Measurements from ENCODE around the gene SYN1. TPM values are rescaled to one million over a fixed set of nuclear protein-coding genes. Genes with fewer than 3 reads are reported as not detected.

Gene SYN1
- total and polyA plus RNA-seq, 4 donors, result 10.1 to 222 (median 110) TPM

- 91% methylated on average over 14 of the region's 14 CpGs for WGBS (ENCODE audit: insufficient coverage)
- no peak overlapping the region for H3K4me3 ChIP-seq (ENCODE audit: low read depth, low read length)
- no peaks in the 10 kb centered on the region for H3K9me3 ChIP-seq (ENCODE audit: control insufficient read depth, insufficient read depth, low read length)
- DNase-seq (ENCODE audit: low read depth in 4 of 6, low spot score in 6 of 6), result no peak
- peaks cover 28% of the 10 kb centered on the region for H3K4me1 ChIP-seq (ENCODE audit: control insufficient read depth, insufficient read depth, low read length)
- H3K36me3 ChIP-seq (ENCODE audit: control insufficient read depth, insufficient read depth, low read length), result peaks cover 38% of the 10 kb centered on the region
- H3K27ac ChIP-seq (ENCODE audit: low read depth, low read length), result no peak overlapping the region
- H3K27me3 ChIP-seq (ENCODE audit: control insufficient read depth, insufficient read depth, low read length), result no peaks in the 10 kb centered on the region
Measured at GRCh38 chrX:47638816-47639215, 19.2 kb upstream of the SYN1 start.

- peak in 2 of 6 donors; percentile 13 to 60 for DNase-seq (ENCODE audit: low read depth in 4 of 6, low spot score in 6 of 6)
- 52% methylated on average over 30 of the region's 31 CpGs for WGBS (ENCODE audit: insufficient coverage)
- peaks cover 38% of the 10 kb centered on the region for H3K36me3 ChIP-seq (ENCODE audit: control insufficient read depth, insufficient read depth, low read length)
- peaks cover 28% of the 10 kb centered on the region for H3K4me1 ChIP-seq (ENCODE audit: control insufficient read depth, insufficient read depth, low read length)
- H3K27ac ChIP-seq (ENCODE audit: low read depth, low read length), result peak overlapping the region; percentile 58
- no peaks in the 10 kb centered on the region for H3K9me3 ChIP-seq (ENCODE audit: control insufficient read depth, insufficient read depth, low read length)
- no peaks in the 10 kb centered on the region for H3K27me3 ChIP-seq (ENCODE audit: control insufficient read depth, insufficient read depth, low read length)
- H3K4me3 ChIP-seq (ENCODE audit: low read depth, low read length), result peak overlapping the region; percentile 11
Measured at GRCh38 chrX:47637546-47638195, 18.0 kb upstream of the SYN1 start.

GRCh38 chrX:47634871-47635575 lies 15.4 kb upstream of the SYN1 start:
- no peaks in the 10 kb centered on the region for H3K27me3 ChIP-seq (ENCODE audit: control insufficient read depth, insufficient read depth, low read length)
- H3K4me1 ChIP-seq (ENCODE audit: control insufficient read depth, insufficient read depth, low read length), result peaks cover 28% of the 10 kb centered on the region
- H3K36me3 ChIP-seq (ENCODE audit: control insufficient read depth, insufficient read depth, low read length), result peaks cover 30% of the 10 kb centered on the region
- DNase-seq (ENCODE audit: low read depth in 4 of 6, low spot score in 6 of 6), result no peak
- H3K27ac ChIP-seq (ENCODE audit: low read depth, low read length), result peak overlapping the region; percentile 33
- H3K9me3 ChIP-seq (ENCODE audit: control insufficient read depth, insufficient read depth, low read length), result no peaks in the 10 kb centered on the region
- 73% methylated on average over 16 of the region's 16 CpGs for WGBS (ENCODE audit: insufficient coverage)
- H3K4me3 ChIP-seq (ENCODE audit: low read depth, low read length), result no peak overlapping the region

GRCh38 chrX:47633689-47634590 lies 14.3 kb upstream of the SYN1 start:
- H3K36me3 ChIP-seq (ENCODE audit: control insufficient read depth, insufficient read depth, low read length), result peaks cover 21% of the 10 kb centered on the region
- 55% methylated on average over 14 of the region's 14 CpGs for WGBS (ENCODE audit: insufficient coverage)
- H3K4me1 ChIP-seq (ENCODE audit: control insufficient read depth, insufficient read depth, low read length), result peaks cover 28% of the 10 kb centered on the region
- H3K27me3 ChIP-seq (ENCODE audit: control insufficient read depth, insufficient read depth, low read length), result no peaks in the 10 kb centered on the region
- H3K9me3 ChIP-seq (ENCODE audit: control insufficient read depth, insufficient read depth, low read length), result no peaks in the 10 kb centered on the region
- DNase-seq (ENCODE audit: low read depth in 4 of 6, low spot score in 6 of 6), result peak in 2 of 6 donors; percentile 7 to 25
- H3K27ac ChIP-seq (ENCODE audit: low read depth, low read length), result no peak overlapping the region
- H3K4me3 ChIP-seq (ENCODE audit: low read depth, low read length), result no peak overlapping the region

- H3K4me1 ChIP-seq (ENCODE audit: control insufficient read depth, insufficient read depth, low read length), result peaks cover 21% of the 10 kb centered on the region
- H3K4me3 ChIP-seq (ENCODE audit: low read depth, low read length), result no peak overlapping the region
- WGBS (ENCODE audit: insufficient coverage), result 88% methylated on average over 2 of the region's 4 CpGs
- H3K27ac ChIP-seq (ENCODE audit: low read depth, low read length), result no peak overlapping the region
- no peaks in the 10 kb centered on the region for H3K9me3 ChIP-seq (ENCODE audit: control insufficient read depth, insufficient read depth, low read length)
- no peak for DNase-seq (ENCODE audit: low read depth in 4 of 6, low spot score in 6 of 6)
- no peaks in the 10 kb centered on the region for H3K27me3 ChIP-seq (ENCODE audit: control insufficient read depth, insufficient read depth, low read length)
- H3K36me3 ChIP-seq (ENCODE audit: control insufficient read depth, insufficient read depth, low read length), result peaks cover 15% of the 10 kb centered on the region
Measured at GRCh38 chrX:47632666-47633065, 13.0 kb upstream of the SYN1 start.

- H3K4me3 ChIP-seq (ENCODE audit: low read depth, low read length), result no peak overlapping the region
- 50% methylated on average over 1 of the region's 5 CpGs for WGBS (ENCODE audit: insufficient coverage)
- peaks cover 16% of the 10 kb centered on the region for H3K36me3 ChIP-seq (ENCODE audit: control insufficient read depth, insufficient read depth, low read length)
- DNase-seq (ENCODE audit: low read depth in 4 of 6, low spot score in 6 of 6), result no peak
- H3K9me3 ChIP-seq (ENCODE audit: control insufficient read depth, insufficient read depth, low read length), result no peaks in the 10 kb centered on the region
- H3K27me3 ChIP-seq (ENCODE audit: control insufficient read depth, insufficient read depth, low read length), result no peaks in the 10 kb centered on the region
- no peak overlapping the region for H3K27ac ChIP-seq (ENCODE audit: low read depth, low read length)
- peaks cover 12% of the 10 kb centered on the region for H3K4me1 ChIP-seq (ENCODE audit: control insufficient read depth, insufficient read depth, low read length)
Measured at GRCh38 chrX:47631676-47632075, 12.0 kb upstream of the SYN1 start.

GRCh38 chrX:47629419-47630200 lies 10.0 kb upstream of the SYN1 start, which contains the start of gene CFP:
TSS of gene CFP (minus strand) at chrX:47629930. CDS start at chrX:47629844, 86 bp downstream.
- Histone ChIP-seq H3K27ac (ENCODE audit: low read depth, low read length) (no peak within 1 kb of the TSS), H3K27me3 (ENCODE audit: control insufficient read depth, insufficient read depth, low read length) (no peaks in the 10 kb centered on the region), H3K9me3 (ENCODE audit: control insufficient read depth, insufficient read depth, low read length) (no peaks in the 10 kb centered on the region), H3K4me1 (ENCODE audit: control insufficient read depth, insufficient read depth, low read length) (no peaks in the 10 kb centered on the region), H3K4me3 (ENCODE audit: low read depth, low read length) (no peak within 1 kb of the TSS), H3K36me3 (ENCODE audit: control insufficient read depth, insufficient read depth, low read length) (peaks cover 23% of the 10 kb centered on the region)
- no peak for DNase-seq (ENCODE audit: low read depth in 4 of 6, low spot score in 6 of 6)
- WGBS (ENCODE audit: insufficient coverage), result 77% methylated on average over 3 of the region's 14 CpGs

GRCh38 chrX:47628982-47629381 lies 9.3 kb upstream of the SYN1 start:
- Histone ChIP-seq H3K4me1 (ENCODE audit: control insufficient read depth, insufficient read depth, low read length) (peaks cover 3% of the 10 kb centered on the region), H3K4me3 (ENCODE audit: low read depth, low read length) (no peak overlapping the region), H3K9me3 (ENCODE audit: control insufficient read depth, insufficient read depth, low read length) (no peaks in the 10 kb centered on the region), H3K27me3 (ENCODE audit: control insufficient read depth, insufficient read depth, low read length) (no peaks in the 10 kb centered on the region), H3K27ac (ENCODE audit: low read depth, low read length) (no peak overlapping the region), H3K36me3 (ENCODE audit: control insufficient read depth, insufficient read depth, low read length) (peaks cover 23% of the 10 kb centered on the region)
- no CpG with 5 or more reads among the region's 1 CpG for WGBS (ENCODE audit: insufficient coverage)
- peak in 1 of 6 donors; percentile 23 for DNase-seq (ENCODE audit: low read depth in 4 of 6, low spot score in 6 of 6)

GRCh38 chrX:47625365-47625764 lies 5.7 kb upstream of the SYN1 start:
- WGBS (ENCODE audit: insufficient coverage), result 72% methylated on average over 2 of the region's 2 CpGs

More at GRCh38 chrX:47625365-47625764, 5.7 kb upstream of the SYN1 start:
- Histone ChIP-seq H3K4me1 (ENCODE audit: control insufficient read depth, insufficient read depth, low read length) (peaks cover 6% of the 10 kb centered on the region), H3K4me3 (ENCODE audit: low read depth, low read length) (no peak overlapping the region), H3K9me3 (ENCODE audit: control insufficient read depth, insufficient read depth, low read length) (no peaks in the 10 kb centered on the region), H3K27ac (ENCODE audit: low read depth, low read length) (no peak overlapping the region), H3K36me3 (ENCODE audit: control insufficient read depth, insufficient read depth, low read length) (peaks cover 23% of the 10 kb centered on the region), H3K27me3 (ENCODE audit: control insufficient read depth, insufficient read depth, low read length) (no peaks in the 10 kb centered on the region)
- no peak for DNase-seq (ENCODE audit: low read depth in 4 of 6, low spot score in 6 of 6)

Measured in spinal cord (tissue), 10 donors.